ENCODE data around the gene TGFBI. TPM values are rescaled to one million over a fixed set of nuclear protein-coding genes. Genes with fewer than 3 reads are reported as not detected.

The TGFBI gene
- total RNA-seq, 2 donors from 2014 or later = 17.9 to 41.7 TPM

DNA sequence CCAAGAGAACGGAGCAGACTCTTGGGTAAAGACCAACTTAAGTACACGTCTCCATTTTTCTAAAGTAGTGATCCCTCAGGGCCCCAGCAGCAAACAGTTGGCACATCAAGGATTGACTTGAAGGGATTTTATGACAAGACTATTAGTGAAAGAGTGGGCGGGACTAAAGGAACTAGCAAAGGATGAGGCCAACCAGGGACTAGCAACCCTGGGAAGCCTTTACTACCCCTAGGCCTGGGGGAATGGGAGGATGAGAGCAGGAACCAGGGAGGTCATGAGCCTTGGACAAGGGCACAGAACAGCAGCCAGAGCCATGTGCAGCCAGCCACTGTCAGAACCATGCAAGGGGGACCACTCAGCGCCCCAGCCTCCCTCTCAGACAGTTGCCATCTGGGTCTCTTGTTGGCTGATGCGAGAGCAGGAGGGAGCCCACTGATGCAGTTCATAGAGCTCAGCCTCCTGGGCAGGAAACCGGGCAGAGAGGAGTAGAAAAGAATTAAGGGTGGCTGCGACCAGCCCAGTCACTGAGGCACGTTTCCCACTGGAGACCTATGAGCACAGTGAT is 28.1 kb downstream of the TGFBI start:
- H3K27ac ChIP-seq = peak overlapping the region; percentile 50 to 51
- no peak overlapping the region for H3K4me3 ChIP-seq
- no peaks in the 10 kb centered on the region for H3K9me3 ChIP-seq
- no peaks in the 10 kb centered on the region for H3K4me1 ChIP-seq (replicated peaks)
- no peaks in the 10 kb centered on the region for H3K27me3 ChIP-seq (replicated peaks; ENCODE audit: insufficient read depth)
- DNase-seq (ENCODE audit: low spot score) = no peak
- TF ChIP-seq POLR2AphosphoS5 (IDR thresholded peaks at IDR 0.05) (no peak), POLR2A (IDR thresholded peaks at IDR 0.05) (no peak)
- TF ChIP-seq, protein P1, sequence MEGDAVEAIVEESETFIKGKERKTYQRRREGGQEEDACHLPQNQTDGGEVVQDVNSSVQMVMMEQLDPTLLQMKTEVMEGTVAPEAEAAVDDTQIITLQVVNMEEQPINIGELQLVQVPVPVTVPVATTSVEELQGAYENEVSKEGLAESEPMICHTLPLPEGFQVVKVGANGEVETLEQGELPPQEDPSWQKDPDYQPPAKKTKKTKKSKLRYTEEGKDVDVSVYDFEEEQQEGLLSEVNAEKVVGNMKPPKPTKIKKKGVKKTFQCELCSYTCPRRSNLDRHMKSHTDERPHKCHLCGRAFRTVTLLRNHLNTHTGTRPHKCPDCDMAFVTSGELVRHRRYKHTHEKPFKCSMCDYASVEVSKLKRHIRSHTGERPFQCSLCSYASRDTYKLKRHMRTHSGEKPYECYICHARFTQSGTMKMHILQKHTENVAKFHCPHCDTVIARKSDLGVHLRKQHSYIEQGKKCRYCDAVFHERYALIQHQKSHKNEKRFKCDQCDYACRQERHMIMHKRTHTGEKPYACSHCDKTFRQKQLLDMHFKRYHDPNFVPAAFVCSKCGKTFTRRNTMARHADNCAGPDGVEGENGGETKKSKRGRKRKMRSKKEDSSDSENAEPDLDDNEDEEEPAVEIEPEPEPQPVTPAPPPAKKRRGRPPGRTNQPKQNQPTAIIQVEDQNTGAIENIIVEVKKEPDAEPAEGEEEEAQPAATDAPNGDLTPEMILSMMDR (IDR thresholded peaks at IDR 0.05) = no peak
- intact Hi-C loops (cut with DNase I) = no loop called here
- WGBS = 79% methylated on average over 8 of the region's 8 CpGs
- H3K36me3 ChIP-seq = no peaks in the 10 kb centered on the region

DNA sequence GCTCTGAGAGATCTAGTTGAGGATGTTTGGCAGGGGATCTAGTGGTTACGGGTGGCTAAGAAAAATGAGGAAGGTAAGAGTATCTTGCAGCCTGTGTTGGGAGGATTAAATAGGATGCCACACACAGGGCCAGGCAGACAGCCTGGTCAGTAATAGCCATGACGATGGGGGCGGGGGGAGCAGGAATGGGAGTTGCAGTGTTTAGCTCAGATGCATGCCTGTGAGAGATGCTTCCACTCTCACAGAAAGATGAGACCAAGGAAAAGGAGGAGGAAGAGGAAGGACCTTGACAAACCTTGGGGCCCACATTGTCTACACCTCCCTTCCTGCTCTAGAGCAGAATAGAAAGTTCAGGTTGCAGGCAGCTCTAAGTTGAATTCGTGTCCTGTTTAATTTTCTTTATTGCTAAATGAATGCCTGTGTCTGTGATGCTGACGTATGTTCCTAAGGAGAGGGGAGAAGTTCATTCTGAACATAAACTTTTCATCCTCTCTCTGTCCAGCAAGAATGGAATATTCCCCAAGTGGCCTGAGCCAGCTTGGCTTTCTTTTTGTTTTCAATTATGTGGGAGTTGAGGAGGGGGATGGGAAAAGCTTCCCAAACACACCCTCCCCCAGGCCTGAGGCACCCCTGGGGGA is 28.7 kb downstream of the TGFBI start:
- Histone ChIP-seq H3K9me3 (no peaks in the 10 kb centered on the region), H3K27me3 (replicated peaks; ENCODE audit: insufficient read depth) (no peaks in the 10 kb centered on the region), H3K4me3 (no peak overlapping the region), H3K4me1 (replicated peaks) (no peaks in the 10 kb centered on the region), H3K36me3 (no peaks in the 10 kb centered on the region), H3K27ac (peak overlapping the region; percentile 50 to 51)
- TF ChIP-seq POLR2AphosphoS5 (IDR thresholded peaks at IDR 0.05) (no peak), POLR2A (IDR thresholded peaks at IDR 0.05) (no peak)
- TF ChIP-seq, protein P1 (IDR thresholded peaks at IDR 0.05) = no peak
- no peak for DNase-seq (ENCODE audit: low spot score)
- intact Hi-C loops (cut with DNase I) = loop anchor here (2.0 kb wide), 1 partner anchor 113 kb away; no protein-coding TSS in a partner anchor
- WGBS = 59% methylated on average over 5 of the region's 5 CpGs

- Histone ChIP-seq H3K27me3 (replicated peaks; ENCODE audit: insufficient read depth) (no peaks in the 10 kb centered on the region), H3K36me3 (no peaks in the 10 kb centered on the region), H3K9me3 (no peaks in the 10 kb centered on the region), H3K4me1 (replicated peaks) (no peaks in the 10 kb centered on the region), H3K27ac (peak overlapping the region; percentile 50 to 51), H3K4me3 (no peak overlapping the region)
- no peak for DNase-seq (ENCODE audit: low spot score)
- WGBS = 35% methylated on average over 10 of the region's 10 CpGs
- TF ChIP-seq, protein P1 (IDR thresholded peaks at IDR 0.05) = peak in 1 of 4 experiments; percentile 17
- TF ChIP-seq POLR2A (IDR thresholded peaks at IDR 0.05) = no peak
- no peak for TF ChIP-seq POLR2AphosphoS5 (IDR thresholded peaks at IDR 0.05)
- intact Hi-C loops (cut with DNase I) = loop anchor here (2.0 kb wide), 1 partner anchor 114 kb away; no protein-coding TSS in a partner anchor
These were observed 29.5 kb downstream of the TGFBI start for GRCh38 chr5:136058039-136058971.

GRCh38 chr5:136058972-136059354 is 30.2 kb downstream of the TGFBI start:
- Histone ChIP-seq H3K27me3 (replicated peaks; ENCODE audit: insufficient read depth) (no peaks in the 10 kb centered on the region), H3K4me3 (no peak overlapping the region), H3K4me1 (replicated peaks) (no peaks in the 10 kb centered on the region), H3K36me3 (no peaks in the 10 kb centered on the region), H3K9me3 (no peaks in the 10 kb centered on the region), H3K27ac (peak overlapping the region in 1 of 2 donors; percentile 50)
- TF ChIP-seq POLR2AphosphoS5 (IDR thresholded peaks at IDR 0.05) (no peak), POLR2A (IDR thresholded peaks at IDR 0.05) (no peak)
- TF ChIP-seq, protein P1 (IDR thresholded peaks at IDR 0.05) = no peak
- 82% methylated on average over 6 of the region's 6 CpGs for WGBS
- intact Hi-C loops (cut with DNase I) = loop anchor here (2.0 kb wide), 1 partner anchor 114 kb away; no protein-coding TSS in a partner anchor
- no peak for DNase-seq (ENCODE audit: low spot score)

Data from prostate gland (tissue), 2 donors.